Measurements from ENCODE around the gene HOXA6. TPM values are rescaled to one million over a fixed set of nuclear protein-coding genes. Genes with fewer than 3 reads are reported as not detected.

HOXA6 gene
- total RNA-seq, result 15.8 TPM

DNA sequence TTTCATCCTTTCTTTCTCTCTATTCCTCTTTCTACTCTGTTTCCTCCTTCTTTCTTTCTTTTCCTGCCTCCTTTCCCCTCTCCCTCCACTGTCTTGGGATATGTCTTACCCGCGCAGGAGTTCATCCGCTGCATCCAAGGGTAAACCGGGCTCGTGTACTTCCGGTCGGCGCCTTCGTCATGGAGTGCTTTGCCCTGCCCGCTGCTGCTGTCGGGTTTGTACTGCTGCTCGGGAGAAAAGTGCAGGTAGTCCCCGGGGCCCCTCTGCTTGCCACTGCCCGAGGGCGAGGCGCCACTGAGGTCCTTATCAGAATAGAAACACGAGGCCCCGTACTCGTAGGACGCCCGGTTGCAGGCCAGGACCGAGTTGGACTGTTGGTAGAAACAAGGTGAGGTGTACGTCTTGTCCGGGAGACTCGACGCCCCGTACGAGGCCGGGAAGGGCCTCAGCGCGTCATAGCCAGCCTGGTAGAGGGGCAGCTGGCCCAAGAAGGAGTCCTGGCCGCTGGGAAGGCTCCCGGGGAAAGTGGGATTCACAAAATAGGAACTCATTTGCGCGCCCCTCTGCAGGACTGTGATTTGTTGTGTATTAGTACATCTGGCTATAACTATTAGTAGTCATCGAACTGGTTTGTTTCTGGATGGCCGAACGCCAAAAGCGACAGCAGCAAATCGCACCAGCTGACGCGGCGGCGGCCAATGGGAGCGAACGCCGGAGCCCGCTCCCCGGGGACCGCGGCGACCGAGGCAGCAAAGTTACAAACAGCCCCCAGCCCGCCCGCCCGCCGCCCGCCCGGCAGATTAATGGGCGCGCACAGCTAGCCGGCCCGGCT is at the start of gene HOXA6:
TSS of gene HOXA6 (minus strand) at position 576 of the 832 bp plus-strand sequence. CDS start at position 551, 25 bp downstream.
- ATAC-seq, result peak; percentile 1
- DNase-seq (ENCODE audit: low spot score), result peak; percentile 86
- intact Hi-C loops (cut with DNase I), result no loop called here

DNA sequence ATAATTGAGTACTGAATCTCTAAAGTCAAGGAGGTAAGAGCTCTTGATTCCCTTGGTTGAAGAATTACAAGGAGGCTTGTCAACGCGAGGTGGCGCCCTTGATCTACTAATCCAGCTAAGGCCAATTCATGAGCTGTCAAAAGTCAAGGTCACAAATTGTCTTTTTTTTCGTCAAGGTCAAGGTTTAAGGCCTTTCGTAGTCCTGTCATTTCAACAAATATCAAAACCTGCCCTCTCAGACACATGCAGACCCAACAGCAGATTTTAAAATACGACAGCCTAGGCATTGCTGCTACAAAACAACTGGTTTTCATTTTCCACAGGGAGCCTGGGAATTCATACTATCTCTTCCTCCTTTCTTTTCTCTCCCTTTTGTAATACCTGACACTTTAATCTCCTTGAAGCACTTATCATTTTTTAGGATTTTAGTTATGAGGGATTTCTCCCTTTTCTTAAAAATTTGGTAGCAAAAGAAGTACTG is 48.8 kb upstream of the HOXA6 start:
- DNase-seq (ENCODE audit: low spot score) (peak; percentile 93), ATAC-seq (no peak)
- intact Hi-C loops (cut with DNase I), result loop anchor here (10.0 kb wide), 1 partner anchor 828 kb away; no protein-coding TSS in a partner anchor

DNA sequence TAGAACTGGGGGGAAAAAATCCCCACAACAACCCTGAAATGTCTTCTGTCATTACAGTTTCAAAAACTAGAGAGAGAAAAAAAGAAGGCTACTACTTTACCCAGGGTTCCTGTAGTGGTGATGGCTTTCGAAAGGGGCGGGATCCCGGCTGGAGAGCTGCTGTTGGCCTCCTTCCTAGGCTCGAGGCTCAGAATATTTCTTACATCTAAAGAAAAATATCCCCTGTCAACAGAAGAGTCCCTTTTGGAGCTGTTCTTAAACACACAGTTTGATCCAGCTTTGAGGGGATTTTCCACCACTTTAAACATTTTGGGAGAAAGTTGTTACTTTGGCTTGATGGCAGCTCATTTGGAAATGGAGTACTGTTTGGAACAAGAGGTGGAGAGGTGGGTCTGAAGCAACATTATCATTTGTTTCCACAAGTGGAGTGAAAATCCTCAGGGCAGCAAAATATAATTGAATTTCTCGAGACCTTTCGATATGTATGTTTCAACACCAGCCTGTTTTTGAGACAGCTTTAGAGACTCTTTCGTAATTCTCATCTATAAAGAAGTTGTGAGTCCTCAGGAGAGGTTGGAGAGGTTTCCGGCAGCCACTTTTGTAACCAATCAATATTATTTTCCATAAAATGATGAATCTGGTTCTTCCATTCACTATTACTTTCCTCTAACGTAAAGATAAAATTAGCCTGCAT is 47.3 kb upstream of the HOXA6 start:
- intact Hi-C loops (cut with DNase I), result loop anchor here (10.0 kb wide), 1 partner anchor 830 kb away; no protein-coding TSS in a partner anchor
- ATAC-seq (no peak), DNase-seq (ENCODE audit: low spot score) (no peak)

DNA sequence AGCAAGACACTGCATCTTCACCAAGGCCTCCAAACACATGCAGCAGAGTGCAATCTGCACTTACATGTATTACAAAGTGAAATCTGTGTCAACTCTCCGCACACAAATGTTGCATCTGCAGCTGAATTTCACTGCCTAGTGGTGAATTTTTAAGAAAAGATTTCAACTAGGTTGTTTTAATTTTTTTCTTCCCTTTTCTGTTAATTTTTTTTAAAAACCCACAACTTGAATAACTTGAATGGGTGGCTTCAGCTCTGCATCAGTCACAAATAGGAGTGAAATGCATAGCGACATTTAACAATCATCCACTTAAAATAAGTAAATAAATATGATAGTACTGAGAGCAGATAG is 46.4 kb upstream of the HOXA6 start:
- intact Hi-C loops (cut with DNase I), result loop anchor here (10.0 kb wide), 1 partner anchor 831 kb away; no protein-coding TSS in a partner anchor
- ATAC-seq (no peak), DNase-seq (ENCODE audit: low spot score) (no peak)

DNA sequence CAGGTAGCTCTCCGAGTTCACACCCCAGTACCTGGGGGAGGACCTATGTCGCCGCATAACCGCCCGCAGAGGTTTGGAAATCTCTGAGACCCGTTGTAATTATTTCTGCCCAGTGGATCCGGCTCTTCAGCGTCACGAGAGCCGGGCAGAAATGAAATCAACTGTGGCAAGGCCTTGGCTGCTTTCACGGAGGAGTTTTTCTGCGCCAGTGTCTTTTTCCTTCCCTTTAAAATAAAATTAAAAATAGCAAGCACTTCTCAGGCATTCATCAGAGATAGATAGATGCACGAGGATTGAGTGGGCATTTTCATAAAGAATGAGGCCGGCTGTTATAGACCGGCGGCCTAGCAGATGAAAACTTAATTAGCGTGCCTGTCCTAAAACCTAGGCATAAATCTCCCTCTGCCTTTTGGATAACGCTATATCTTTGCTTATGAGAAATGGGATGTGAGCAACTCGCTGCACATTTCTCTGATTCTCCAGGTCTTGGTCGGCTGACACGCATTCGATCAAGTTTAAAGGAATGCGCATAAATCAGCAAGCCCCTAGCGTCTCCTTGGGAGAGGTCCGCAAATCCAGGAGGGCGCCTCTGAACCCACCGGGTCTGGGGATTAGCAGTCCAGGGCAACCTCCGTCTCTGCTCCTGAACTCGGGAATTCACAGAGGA is 45.9 kb upstream of the HOXA6 start:
- intact Hi-C loops (cut with DNase I), result loop anchor here (10.0 kb wide), 1 partner anchor 831 kb away; no protein-coding TSS in a partner anchor
- no peak for DNase-seq (ENCODE audit: low spot score)
- no peak for ATAC-seq

DNA sequence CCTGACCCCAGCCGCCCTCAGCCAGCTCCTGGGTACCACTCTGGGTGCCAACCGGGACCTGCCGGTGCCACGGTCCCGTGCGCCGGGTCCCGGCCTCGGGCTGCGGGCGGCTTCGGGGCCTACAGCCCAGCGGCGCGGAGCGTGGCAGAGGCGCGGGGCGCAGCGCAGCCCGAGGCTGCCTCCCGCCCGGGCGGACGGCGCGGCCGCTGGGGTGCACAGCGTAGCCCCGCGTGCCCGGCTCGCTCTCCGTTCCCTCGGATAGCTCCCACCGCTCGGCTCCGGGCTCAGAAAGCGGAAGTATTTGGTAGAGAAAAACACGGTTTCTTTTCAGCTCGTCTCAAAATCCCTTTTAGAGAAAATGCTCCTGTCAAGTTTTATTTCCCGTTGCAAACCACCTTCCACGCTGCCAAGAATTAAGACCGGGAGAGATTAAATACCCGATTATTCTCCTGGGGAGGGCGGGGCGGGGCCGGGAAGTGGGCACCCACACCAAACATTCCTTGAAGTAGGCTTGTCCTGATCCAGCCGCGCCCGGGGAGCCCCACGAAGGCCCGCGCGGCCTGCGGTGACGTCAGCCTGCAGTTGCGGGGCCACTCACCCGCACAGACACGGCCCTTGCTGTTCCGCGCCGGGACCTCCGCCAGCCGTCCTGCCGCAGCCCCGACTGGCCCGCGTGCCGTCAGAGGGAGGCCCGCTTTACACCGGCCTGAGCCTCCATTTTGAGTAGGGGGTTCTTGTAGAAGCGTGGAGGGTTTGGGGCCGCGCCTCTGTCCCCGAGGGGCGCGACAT is 45.2 kb upstream of the HOXA6 start:
- intact Hi-C loops (cut with DNase I), result loop anchor here (10.0 kb wide), 1 partner anchor 832 kb away; no protein-coding TSS in a partner anchor
- DNase-seq (ENCODE audit: low spot score) (no peak), ATAC-seq (peak; percentile 33)

DNA sequence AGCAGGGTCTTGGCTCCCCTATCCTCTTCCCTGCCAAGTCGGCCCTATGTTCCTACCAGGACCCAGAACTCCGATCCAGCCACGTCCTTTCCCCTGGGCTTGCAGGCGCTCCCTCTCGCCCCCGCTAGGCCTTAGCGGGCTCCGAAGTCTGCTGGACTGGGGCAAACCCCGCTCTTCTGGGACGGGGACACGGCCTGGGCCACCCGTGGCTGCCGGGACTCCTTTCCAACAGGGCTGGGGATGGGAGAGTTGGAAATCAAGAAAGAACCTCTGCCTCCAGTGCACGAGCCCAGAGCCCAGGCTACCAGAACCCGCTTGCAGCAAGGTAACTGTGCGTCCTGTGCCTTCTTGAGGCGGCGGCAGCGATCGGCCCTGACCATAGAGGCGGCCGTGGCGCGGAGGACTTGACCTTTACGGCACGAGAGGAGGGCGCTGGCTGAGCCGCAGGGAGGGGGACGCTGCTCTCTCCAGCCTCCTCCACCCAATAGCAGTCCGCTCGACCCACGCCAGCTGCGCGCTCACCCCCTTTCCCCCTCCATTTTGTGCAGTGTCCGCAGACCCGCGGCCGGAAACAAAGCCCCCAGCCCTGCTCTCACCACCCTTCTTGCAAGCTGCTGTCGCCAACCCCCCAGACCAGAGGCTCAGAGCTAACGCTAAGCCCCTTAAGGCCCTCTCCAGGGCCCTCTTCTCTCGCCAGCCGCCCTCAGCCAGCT is 44.4 kb upstream of the HOXA6 start:
- intact Hi-C loops (cut with DNase I), result loop anchor here (10.0 kb wide), 1 partner anchor 833 kb away; no protein-coding TSS in a partner anchor
- ATAC-seq (peak; percentile 31), DNase-seq (ENCODE audit: low spot score) (no peak)

DNA sequence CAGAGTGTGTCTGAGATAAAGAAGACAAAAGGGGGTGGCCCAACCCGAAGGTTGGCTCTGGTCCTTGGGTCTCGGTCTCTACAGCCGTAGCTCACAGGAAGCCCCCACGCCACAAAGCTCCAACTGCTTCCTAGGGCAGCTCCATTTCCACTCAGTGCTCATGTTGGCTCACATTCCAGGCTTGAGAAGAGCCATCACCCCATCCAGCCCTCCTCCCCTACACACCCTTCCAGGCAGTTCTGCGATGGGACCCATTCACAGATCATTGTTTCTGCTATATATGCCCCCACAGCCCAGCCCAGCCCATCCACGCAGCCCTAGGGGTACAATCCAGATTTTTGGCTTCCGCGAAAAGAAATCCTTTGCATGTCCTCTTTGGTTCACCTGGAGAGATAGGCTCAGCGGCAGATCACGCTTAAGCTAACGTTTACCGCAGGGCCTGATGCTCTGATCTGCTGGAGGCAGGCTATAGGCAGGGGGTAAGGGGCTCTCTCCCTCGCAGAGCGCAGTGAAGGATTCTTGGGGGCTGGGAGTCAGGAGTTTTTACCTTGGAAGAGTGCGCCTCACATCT is 43.7 kb upstream of the HOXA6 start:
- ATAC-seq (no peak), DNase-seq (ENCODE audit: low spot score) (no peak)
- intact Hi-C loops (cut with DNase I), result loop anchor here (10.0 kb wide), 1 partner anchor 834 kb away; no protein-coding TSS in a partner anchor

DNA sequence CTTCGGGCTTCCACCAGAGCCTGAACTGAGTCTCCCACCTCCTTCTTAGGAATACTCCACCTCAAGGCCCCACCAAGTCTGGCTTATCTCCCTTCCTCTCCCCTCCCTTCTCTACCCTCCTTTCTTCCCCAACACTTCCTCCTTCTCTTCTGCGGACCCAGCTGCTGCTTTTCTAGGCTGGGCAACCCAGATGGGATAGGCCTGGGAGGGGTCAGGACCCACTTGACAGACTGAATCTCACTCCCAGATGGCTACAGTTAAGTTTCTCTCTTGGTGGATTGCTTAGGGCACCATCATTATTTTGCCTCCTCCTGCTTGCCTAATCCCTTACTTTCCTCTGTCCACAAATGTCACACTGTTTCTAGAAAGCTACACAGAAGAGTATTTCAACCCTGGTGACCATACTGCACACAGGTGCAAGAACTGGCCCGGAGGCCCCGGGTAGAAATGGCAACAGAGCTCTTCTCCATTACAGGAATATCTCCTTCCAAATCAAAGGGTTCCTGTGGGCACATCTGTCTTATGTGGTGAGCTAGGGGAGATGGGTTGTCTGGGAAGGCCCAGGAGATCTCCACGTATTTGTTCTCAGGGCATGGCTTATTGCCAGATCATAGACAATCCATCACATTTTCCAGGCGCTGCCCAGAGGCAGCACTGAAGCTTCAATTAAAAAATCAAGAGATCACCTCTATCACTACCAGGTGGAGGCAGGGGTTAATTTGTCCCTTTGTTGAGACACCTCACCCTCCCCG is 42.6 kb upstream of the HOXA6 start:
- intact Hi-C loops (cut with DNase I), result loop anchor here (10.0 kb wide), 1 partner anchor 835 kb away; no protein-coding TSS in a partner anchor
- ATAC-seq (no peak), DNase-seq (ENCODE audit: low spot score) (no peak)

DNA sequence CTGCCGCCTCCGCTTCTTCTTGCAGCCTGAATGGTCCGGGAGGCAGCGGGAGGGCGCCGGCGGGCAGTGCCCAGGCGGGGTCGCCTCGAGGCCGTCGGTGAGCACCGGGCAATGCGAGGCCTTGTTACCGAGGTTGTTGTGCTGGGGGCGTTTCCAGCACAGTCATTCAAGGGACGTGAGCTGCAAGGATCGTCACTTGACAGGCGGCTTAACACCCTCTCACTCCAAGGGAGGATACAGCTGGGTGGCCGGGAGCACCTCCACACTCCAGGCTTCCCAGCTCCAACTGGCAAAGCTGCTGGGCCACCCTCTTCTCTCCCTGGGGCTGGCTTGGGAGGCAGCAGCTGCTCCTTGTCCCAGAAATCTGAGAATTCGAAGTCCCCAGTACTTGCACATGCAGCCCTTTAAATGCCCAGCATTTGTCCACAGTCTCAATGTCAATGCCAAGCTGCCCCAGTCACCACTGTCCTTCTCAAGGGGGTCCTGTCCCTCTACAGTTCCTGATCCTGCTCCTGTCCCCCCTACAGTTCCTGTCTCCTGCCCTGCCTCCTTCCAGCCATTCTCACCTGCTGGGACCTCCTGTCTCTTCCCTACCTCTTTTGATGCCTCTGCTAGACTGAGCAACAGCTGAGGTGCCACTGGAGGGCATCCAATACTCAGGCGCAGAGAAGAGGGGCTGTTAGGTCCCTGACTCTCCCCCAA is 41.9 kb upstream of the HOXA6 start:
- peak; percentile 58 for DNase-seq (ENCODE audit: low spot score)
- intact Hi-C loops (cut with DNase I), result no loop called here
- ATAC-seq, result no peak

DNA sequence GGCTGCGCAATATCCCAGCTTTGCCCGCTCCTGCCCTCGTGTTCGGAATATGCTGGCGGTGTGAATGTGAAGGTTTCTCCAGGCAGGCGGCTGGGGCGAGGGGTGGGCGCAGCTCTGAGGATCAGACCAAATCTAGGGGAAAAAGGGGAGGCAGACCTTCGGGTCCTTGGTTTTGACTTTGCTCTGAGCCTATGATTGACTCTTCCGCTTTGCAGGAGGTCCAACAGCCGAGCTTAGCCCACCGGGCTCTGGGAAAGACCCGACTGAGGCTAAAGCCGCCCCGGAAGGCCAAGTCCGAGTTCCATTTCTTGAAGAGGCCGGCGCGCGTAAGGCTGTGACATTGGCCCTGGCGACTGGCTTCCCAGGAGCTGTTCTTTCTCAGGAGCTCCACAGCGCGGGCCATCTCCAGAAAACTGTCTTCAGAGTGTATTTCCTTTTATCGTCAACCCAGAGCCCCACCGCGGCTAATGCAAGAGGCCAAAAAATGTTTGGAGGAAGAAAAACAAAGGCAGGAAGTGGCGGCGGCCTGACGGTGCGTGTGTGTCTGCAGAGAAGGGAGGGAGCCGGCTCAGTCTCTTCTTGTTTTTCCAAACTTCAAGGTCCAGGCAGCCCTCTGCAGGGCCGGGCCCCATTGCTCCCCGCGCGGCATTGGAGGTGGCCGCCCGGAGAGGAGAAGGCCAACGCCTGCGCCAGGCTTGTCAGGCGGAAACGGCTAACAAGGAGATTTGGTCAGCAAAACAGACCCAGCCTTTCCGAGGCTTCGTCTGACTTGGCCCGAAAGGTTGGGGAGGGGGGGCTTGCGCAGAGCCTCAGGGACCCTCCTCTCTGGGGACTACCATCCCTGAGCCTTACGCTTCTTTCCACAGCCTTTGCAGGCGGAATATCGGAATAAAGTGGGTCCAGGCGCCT is 41.1 kb upstream of the HOXA6 start:
- ATAC-seq (no peak), DNase-seq (ENCODE audit: low spot score) (peak; percentile 68)
- intact Hi-C loops (cut with DNase I), result no loop called here

DNA sequence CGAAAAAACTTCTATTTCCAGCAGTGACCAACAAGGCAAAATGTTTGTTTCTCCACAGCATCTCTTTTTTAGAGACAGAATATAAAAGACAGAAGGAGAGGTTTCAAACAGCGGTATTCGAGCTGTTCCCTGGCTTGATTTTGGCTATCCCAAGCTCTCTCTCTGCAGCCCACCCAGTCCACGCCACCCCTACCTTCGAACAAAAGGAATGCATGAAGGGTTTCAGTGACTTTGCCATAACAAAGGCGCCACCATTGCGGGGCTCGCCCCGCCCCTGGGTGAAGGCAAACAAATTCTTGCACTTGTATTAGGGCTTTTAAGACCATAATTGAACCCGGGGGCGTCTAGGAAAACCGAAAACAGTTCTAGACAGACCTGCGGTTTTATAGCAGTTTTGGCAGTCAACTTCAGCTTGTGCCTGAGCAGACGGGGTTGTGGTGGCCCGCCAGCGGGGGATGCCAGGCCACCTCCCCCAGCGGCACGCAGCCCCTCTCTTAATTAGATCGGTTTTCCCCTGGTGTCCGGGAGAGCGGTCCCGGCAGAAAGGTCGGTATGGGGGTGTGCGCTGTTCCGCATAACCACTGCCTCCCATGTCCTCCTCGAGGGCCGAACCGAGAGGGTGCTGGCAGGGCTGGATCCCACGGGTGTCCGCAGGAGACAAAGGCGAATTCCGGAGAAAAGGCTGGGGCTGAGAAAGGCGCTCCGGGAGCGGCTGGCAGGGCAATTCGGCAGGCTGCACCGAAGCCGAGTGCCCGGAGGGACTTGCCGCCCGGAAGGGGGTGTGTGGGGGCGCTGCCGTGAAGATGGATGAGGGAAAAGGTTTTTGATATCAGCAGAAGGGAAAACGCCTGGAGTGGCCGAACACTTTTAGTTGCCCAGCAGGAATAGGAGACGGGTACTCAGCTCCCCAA is 40.2 kb upstream of the HOXA6 start:
- ATAC-seq (no peak), DNase-seq (ENCODE audit: low spot score) (peak; percentile 57)
- intact Hi-C loops (cut with DNase I), result no loop called here

DNA sequence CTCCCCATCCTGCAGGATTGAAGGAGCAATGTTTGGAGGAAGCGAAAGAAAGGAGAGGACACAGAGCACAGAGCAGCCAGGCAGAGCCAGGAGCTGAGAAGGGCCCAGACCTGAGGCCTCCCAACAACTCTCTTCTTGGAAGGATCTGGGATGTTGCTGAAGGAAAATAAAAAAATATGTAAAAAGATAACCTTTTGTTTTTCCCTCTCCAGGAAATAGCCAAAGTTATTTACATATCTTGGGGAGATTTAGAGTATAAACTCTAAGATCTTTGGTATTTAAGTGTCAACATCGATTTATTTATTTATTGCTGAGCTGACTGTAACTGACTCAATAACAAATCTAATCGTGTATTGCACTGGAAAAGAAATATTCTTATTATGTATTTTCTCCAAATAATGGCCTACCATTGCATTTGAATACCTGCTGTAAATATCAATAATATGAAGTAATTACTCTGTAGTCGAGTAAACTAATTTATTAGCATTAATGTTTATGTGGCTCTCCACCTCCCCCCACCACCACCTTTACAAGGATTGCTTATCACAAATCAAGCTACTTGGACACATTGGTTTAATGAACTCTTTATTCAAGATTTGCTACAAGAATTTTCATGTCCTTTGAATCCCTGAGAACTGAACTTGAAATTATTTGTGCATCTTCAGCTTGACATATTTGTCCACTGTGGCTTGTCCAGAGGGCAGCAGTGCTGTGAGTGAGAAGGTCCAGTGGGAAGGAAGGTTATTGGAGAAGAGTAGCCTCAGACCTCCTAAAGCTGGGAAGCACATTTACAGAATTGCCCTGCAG is 39.3 kb upstream of the HOXA6 start:
- ATAC-seq, result no peak
- DNase-seq (ENCODE audit: low spot score), result no peak
- intact Hi-C loops (cut with DNase I), result no loop called here

Measured in sciatic nerve (tissue), 2 donors.